ENCODE data around the gene TMEM167B.

DNA sequence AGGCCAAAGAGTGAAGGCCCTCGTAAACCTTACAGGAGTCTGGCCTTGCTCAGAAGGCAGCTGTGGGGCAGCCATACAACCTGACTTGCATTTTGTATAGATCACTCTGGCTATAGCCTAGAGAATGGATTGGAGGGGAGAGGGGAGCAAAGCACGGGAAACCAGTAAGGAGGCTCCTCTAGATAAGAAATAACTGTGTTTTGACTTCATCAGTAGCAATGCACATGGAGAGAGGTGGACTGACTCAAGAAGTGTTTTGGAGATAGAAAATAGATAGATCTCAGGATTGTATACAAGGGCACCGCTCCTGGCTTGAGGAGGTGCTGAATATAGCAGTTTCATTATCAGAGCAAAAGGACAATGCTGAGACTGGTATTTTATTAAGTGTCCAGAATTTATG is 49.8 kb downstream of the TMEM167B start:
- TF ChIP-seq POLR2A (IDR thresholded peaks at IDR 0.05), result no peak
- no peak for TF ChIP-seq CTCF (IDR thresholded peaks at IDR 0.05)
